Memory B cell (primary cell): Measurements from ENCODE around the gene NCOA3.
"Not testable (repeated sequence)": the region's sequence is repeated elsewhere in the genome, so short reads cannot be mapped to it uniquely, and the experiment has no call there.

Experiments used
- ATAC-seq: fragments of 150-1000 bp; cut with Tn5 transposase; 2 replicates; pipeline ENCODE4 v1.10.0; 2021; ENCODE audit warnings: low read depth, mild to moderate bottlenecking, moderate library complexity
- DNase-seq, 2 donors: peaks; one replicate each; pipeline ENCODE4 v3.0.0; 2022; ENCODE audit warnings: low spot score in 2 of 2
- H3K27ac Mint-ChIP-seq: one replicate; pipeline ENCODE4 v1.8.0; 2022; ENCODE audit warnings: mild to moderate bottlenecking, moderate library complexity, mixed read lengths
- H3K27me3 Mint-ChIP-seq: one replicate; pipeline ENCODE4 v1.8.0; 2022; ENCODE audit warnings: mixed read lengths
- H3K36me3 Mint-ChIP-seq: one replicate; pipeline ENCODE4 v1.8.0; 2022; ENCODE audit warnings: mild to moderate bottlenecking, mixed read lengths
- H3K4me1 Mint-ChIP-seq: one replicate; pipeline ENCODE4 v1.8.0; 2022; ENCODE audit warnings: mixed read lengths
- H3K4me3 Mint-ChIP-seq: one replicate; pipeline ENCODE4 v1.8.0; 2022; ENCODE audit warnings: mild to moderate bottlenecking, moderate library complexity, mixed read lengths
- H3K9me3 Mint-ChIP-seq: one replicate; pipeline ENCODE4 v1.8.0; 2022; ENCODE audit warnings: mixed read lengths

Gene NCOA3

GRCh38 chr20:47561603-47562583 is 60.2 kb downstream of the NCOA3 start:
- peak overlapping the region; percentile 36 for H3K27ac Mint-ChIP-seq

GRCh38 chr20:47566269-47566668 is 64.6 kb downstream of the NCOA3 start:
- H3K36me3 Mint-ChIP-seq = peaks cover 20% of the 10 kb centered on the region

More at GRCh38 chr20:47561603-47562583, 60.2 kb downstream of the NCOA3 start:
- peak; percentile 89 for ATAC-seq
- Mint-ChIP-seq H3K36me3 (peaks cover 7% of the 10 kb centered on the region), H3K9me3 (no peaks in the 10 kb centered on the region), H3K4me3 (peak overlapping the region; percentile 23), H3K4me1 (peaks cover 63% of the 10 kb centered on the region), H3K27me3 (no peaks in the 10 kb centered on the region)
- no peak for DNase-seq

GRCh38 chr20:47568019-47568418 is 66.3 kb downstream of the NCOA3 start:
- DNase-seq = no peak
- Mint-ChIP-seq H3K27me3 (no peaks in the 10 kb centered on the region), H3K36me3 (peaks cover 32% of the 10 kb centered on the region)

More at GRCh38 chr20:47566269-47566668, 64.6 kb downstream of the NCOA3 start:
- no peaks in the 10 kb centered on the region for H3K27me3 Mint-ChIP-seq
- peak overlapping the region; percentile 84 for H3K27ac Mint-ChIP-seq
- ATAC-seq (no peak), DNase-seq (no peak)
- H3K9me3 Mint-ChIP-seq = peaks cover 2% of the 10 kb centered on the region
- no peak overlapping the region for H3K4me3 Mint-ChIP-seq
- H3K4me1 Mint-ChIP-seq = peaks cover 46% of the 10 kb centered on the region

GRCh38 chr20:47568837-47569410 is 67.2 kb downstream of the NCOA3 start:
- Mint-ChIP-seq H3K4me3 (no peak overlapping the region), H3K36me3 (peaks cover 32% of the 10 kb centered on the region), H3K4me1 (peaks cover 50% of the 10 kb centered on the region), H3K27me3 (no peaks in the 10 kb centered on the region), H3K9me3 (peaks cover 2% of the 10 kb centered on the region), H3K27ac (no peak overlapping the region)
- no peak for DNase-seq
- ATAC-seq = no peak

More at GRCh38 chr20:47568019-47568418, 66.3 kb downstream of the NCOA3 start:
- Mint-ChIP-seq H3K9me3 (peaks cover 2% of the 10 kb centered on the region), H3K4me1 (peaks cover 45% of the 10 kb centered on the region), H3K27ac (peak overlapping the region; percentile 67), H3K4me3 (no peak overlapping the region)
- no peak for ATAC-seq

GRCh38 chr20:47571426-47571825 is 69.7 kb downstream of the NCOA3 start:
- Mint-ChIP-seq H3K36me3 (peaks cover 31% of the 10 kb centered on the region), H3K27ac (peak overlapping the region; percentile 72), H3K27me3 (no peaks in the 10 kb centered on the region), H3K4me1 (peaks cover 43% of the 10 kb centered on the region), H3K9me3 (peaks cover 2% of the 10 kb centered on the region), H3K4me3 (no peak overlapping the region)
- ATAC-seq = no peak
- DNase-seq = no peak

- H3K36me3 Mint-ChIP-seq = peaks cover 27% of the 10 kb centered on the region
- H3K9me3 Mint-ChIP-seq = peaks cover 2% of the 10 kb centered on the region
- H3K4me1 Mint-ChIP-seq = peaks cover 41% of the 10 kb centered on the region
- no peaks in the 10 kb centered on the region for H3K27me3 Mint-ChIP-seq
- H3K4me3 Mint-ChIP-seq = peak overlapping the region; percentile 24
- DNase-seq (no peak), ATAC-seq (no peak)
- peak overlapping the region; percentile 72 for H3K27ac Mint-ChIP-seq
Observed at GRCh38 chr20:47572105-47572729, 70.5 kb downstream of the NCOA3 start.

GRCh38 chr20:47573559-47573958 is 71.9 kb downstream of the NCOA3 start:
- DNase-seq (no peak), ATAC-seq (no peak)
- Mint-ChIP-seq H3K4me3 (peak overlapping the region; percentile 19), H3K4me1 (peaks cover 42% of the 10 kb centered on the region), H3K27me3 (no peaks in the 10 kb centered on the region), H3K9me3 (peaks cover 2% of the 10 kb centered on the region), H3K36me3 (peaks cover 23% of the 10 kb centered on the region), H3K27ac (peak overlapping the region; percentile 72)

- ATAC-seq = peak; percentile 84
- Mint-ChIP-seq H3K4me3 (peak overlapping the region; percentile 67), H3K4me1 (peaks cover 48% of the 10 kb centered on the region), H3K36me3 (peaks cover 23% of the 10 kb centered on the region), H3K27me3 (no peaks in the 10 kb centered on the region), H3K27ac (peak overlapping the region; percentile 88), H3K9me3 (peaks cover 2% of the 10 kb centered on the region)
- DNase-seq = peak in 1 of 2 donors; percentile 20
Observed at GRCh38 chr20:47574616-47575364, 73.1 kb downstream of the NCOA3 start.

GRCh38 chr20:47576516-47577033 is 74.9 kb downstream of the NCOA3 start:
- Mint-ChIP-seq H3K4me1 (peaks cover 60% of the 10 kb centered on the region), H3K9me3 (no peaks in the 10 kb centered on the region), H3K4me3 (peak overlapping the region; percentile 68), H3K27ac (peak overlapping the region; percentile 88), H3K36me3 (peaks cover 17% of the 10 kb centered on the region), H3K27me3 (no peaks in the 10 kb centered on the region)
- peak; percentile 72 for ATAC-seq
- DNase-seq = peak in 1 of 2 donors; percentile 9

- Mint-ChIP-seq H3K9me3 (no peaks in the 10 kb centered on the region), H3K36me3 (peaks cover 13% of the 10 kb centered on the region), H3K27ac (peak overlapping the region; percentile 88), H3K4me3 (peak overlapping the region; percentile 52), H3K4me1 (peaks cover 58% of the 10 kb centered on the region), H3K27me3 (no peaks in the 10 kb centered on the region)
- ATAC-seq = no peak
- DNase-seq = no peak
Observed at GRCh38 chr20:47577314-47577713, 75.6 kb downstream of the NCOA3 start.

GRCh38 chr20:47578543-47578942 is 76.9 kb downstream of the NCOA3 start:
- Mint-ChIP-seq H3K4me1 (peaks cover 49% of the 10 kb centered on the region), H3K4me3 (no peak overlapping the region), H3K36me3 (peaks cover 14% of the 10 kb centered on the region), H3K27ac (peak overlapping the region; percentile 64), H3K9me3 (no peaks in the 10 kb centered on the region), H3K27me3 (no peaks in the 10 kb centered on the region)
- DNase-seq (no peak), ATAC-seq (no peak)

GRCh38 chr20:47580686-47581085 is 79.0 kb downstream of the NCOA3 start:
- DNase-seq, H3K27me3 Mint-ChIP-seq, H3K9me3 Mint-ChIP-seq: not testable (repeated sequence)
- peak; percentile 4 for ATAC-seq
- peaks cover 50% of the 10 kb centered on the region for H3K4me1 Mint-ChIP-seq
- H3K36me3 Mint-ChIP-seq = peaks cover 19% of the 10 kb centered on the region
- H3K27ac Mint-ChIP-seq = peak overlapping the region; percentile 64
- peak overlapping the region; percentile 12 for H3K4me3 Mint-ChIP-seq

- H3K27ac Mint-ChIP-seq = peak overlapping the region; percentile 80
- no peaks in the 10 kb centered on the region for H3K27me3 Mint-ChIP-seq
- DNase-seq (no peak), ATAC-seq (peak; percentile 44)
- H3K4me1 Mint-ChIP-seq = peaks cover 49% of the 10 kb centered on the region
- peak overlapping the region; percentile 35 for H3K4me3 Mint-ChIP-seq
- H3K9me3 Mint-ChIP-seq = no peaks in the 10 kb centered on the region
- H3K36me3 Mint-ChIP-seq = peaks cover 19% of the 10 kb centered on the region
Observed at GRCh38 chr20:47581090-47581489, 79.4 kb downstream of the NCOA3 start.
